IPS DF 6.9 (cell line): ENCODE measurements around the gene NSMCE1.

Experiments used
- DNase-seq: peaks from one replicate; pipeline ENCODE4 v3.0.0-alpha.2; 2013; ENCODE audit warnings: low read depth, low spot score
- H3K27ac ChIP-seq: one replicate; pipeline ENCODE4 v1.5.1; 2013; ENCODE audit warnings: low read length, control low read depth
- H3K27me3 ChIP-seq: 2 replicates; pipeline ENCODE4 v1.6.1; 2013; ENCODE audit warnings: mild to moderate bottlenecking, low read length; ENCODE audit not compliant: control insufficient read depth, insufficient read depth
- H3K36me3 ChIP-seq: 2 replicates; pipeline ENCODE4 v1.6.1; 2013; ENCODE audit warnings: low read length; ENCODE audit not compliant: control insufficient read depth, insufficient read depth
- H3K4me1 ChIP-seq: 2 replicates; pipeline ENCODE4 v1.6.1; 2013; ENCODE audit warnings: low read length; ENCODE audit not compliant: control insufficient read depth, insufficient read depth
- H3K4me3 ChIP-seq: 2 replicates; pipeline ENCODE4 v1.5.1; 2013; ENCODE audit warnings: mild to moderate bottlenecking, low read length
- H3K9me3 ChIP-seq: 2 replicates; pipeline ENCODE4 v1.6.1; 2013; ENCODE audit warnings: low read length, inconsistent platforms; ENCODE audit not compliant: control insufficient read depth, insufficient read depth
- WGBS: extraction: QIAGEN DNeasy Blood & Tissue Kit; methylation state at CpG from one replicate; pipeline ENCODE4 v1.1.7; 2013; ENCODE audit warnings: mixed read lengths, missing lambda C conversion rate; ENCODE audit not compliant: insufficient read length, insufficient coverage; 5-methylcytosine and 5-hydroxymethylcytosine counted together

The NSMCE1 gene

GRCh38 chr16:27268376-27269299, at the start of gene NSMCE1:
Gene NSMCE1 (minus strand): TSS chr16:27268772. CDS start chr16:27257570, 11,202 bp downstream.
- Histone ChIP-seq H3K27me3 (no peaks in the 10 kb centered on the region), H3K36me3 (no peaks in the 10 kb centered on the region), H3K4me3 (peak within 1 kb of the TSS; percentile 51; the same call in 1 of the 2 replicates), H3K27ac (no peak within 1 kb of the TSS), H3K9me3 (no peaks in the 10 kb centered on the region), H3K4me1 (no peaks in the 10 kb centered on the region)
- DNase-seq = peak; percentile 70
- WGBS = no CpG with 5 or more reads among the region's 58 CpGs

GRCh38 chr16:27317738-27318391, 49.3 kb upstream of the NSMCE1 start:
- Histone ChIP-seq H3K4me1 (peaks cover 10% of the 10 kb centered on the region; the same call in 1 of the 2 replicates), H3K4me3 (no peak overlapping the region), H3K9me3 (no peaks in the 10 kb centered on the region), H3K36me3 (no peaks in the 10 kb centered on the region), H3K27me3 (no peaks in the 10 kb centered on the region), H3K27ac (no peak overlapping the region)
- no peak for DNase-seq
- WGBS = no CpG with 5 or more reads among the region's 10 CpGs

GRCh38 chr16:27317320-27317719, 48.7 kb upstream of the NSMCE1 start:
- H3K4me1 ChIP-seq = peaks cover 10% of the 10 kb centered on the region; the same call in 1 of the 2 replicates
- WGBS = no CpG with 5 or more reads among the region's 7 CpGs
- H3K9me3 ChIP-seq = no peaks in the 10 kb centered on the region
- no peak overlapping the region for H3K27ac ChIP-seq
- no peak for DNase-seq
- H3K27me3 ChIP-seq = no peaks in the 10 kb centered on the region
- no peaks in the 10 kb centered on the region for H3K36me3 ChIP-seq
- no peak overlapping the region for H3K4me3 ChIP-seq

GRCh38 chr16:27316038-27316680, 47.6 kb upstream of the NSMCE1 start:
- Histone ChIP-seq H3K4me3 (no peak overlapping the region), H3K4me1 (peaks cover 10% of the 10 kb centered on the region; the same call in 1 of the 2 replicates), H3K36me3 (no peaks in the 10 kb centered on the region), H3K27ac (no peak overlapping the region), H3K9me3 (no peaks in the 10 kb centered on the region), H3K27me3 (no peaks in the 10 kb centered on the region)
- DNase-seq = no peak
- no CpG with 5 or more reads among the region's 8 CpGs for WGBS

- no peaks in the 10 kb centered on the region for H3K36me3 ChIP-seq
- no peaks in the 10 kb centered on the region for H3K27me3 ChIP-seq
- no CpG with 5 or more reads among the region's 9 CpGs for WGBS
- no peak for DNase-seq
- H3K27ac ChIP-seq = no peak overlapping the region
- H3K9me3 ChIP-seq = no peaks in the 10 kb centered on the region
- H3K4me3 ChIP-seq = no peak overlapping the region
- H3K4me1 ChIP-seq = peaks cover 10% of the 10 kb centered on the region; the same call in 1 of the 2 replicates
These were observed 46.9 kb upstream of the NSMCE1 start for GRCh38 chr16:27315333-27316037.

GRCh38 chr16:27314986-27315332, 46.4 kb upstream of the NSMCE1 start:
- H3K4me3 ChIP-seq = no peak overlapping the region
- H3K9me3 ChIP-seq = no peaks in the 10 kb centered on the region
- WGBS = no CpG with 5 or more reads among the region's 2 CpGs
- peaks cover 10% of the 10 kb centered on the region; the same call in 1 of the 2 replicates for H3K4me1 ChIP-seq
- H3K36me3 ChIP-seq = no peaks in the 10 kb centered on the region
- no peak overlapping the region for H3K27ac ChIP-seq
- no peaks in the 10 kb centered on the region for H3K27me3 ChIP-seq
- no peak for DNase-seq

- H3K36me3 ChIP-seq = no peaks in the 10 kb centered on the region
- no peaks in the 10 kb centered on the region for H3K27me3 ChIP-seq
- WGBS = no CpG with 5 or more reads among the region's 39 CpGs
- DNase-seq = no peak
- no peak overlapping the region for H3K27ac ChIP-seq
- peaks cover 10% of the 10 kb centered on the region; the same call in 1 of the 2 replicates for H3K4me1 ChIP-seq
- H3K4me3 ChIP-seq = peak overlapping the region; percentile 96
- no peaks in the 10 kb centered on the region for H3K9me3 ChIP-seq
These were observed 45.7 kb upstream of the NSMCE1 start for GRCh38 chr16:27314161-27314723.

GRCh38 chr16:27313422-27314160, 45.0 kb upstream of the NSMCE1 start, which contains the start of gene IL4R:
Gene IL4R (plus strand): TSS chr16:27313974. CDS start chr16:27340204, 26,230 bp downstream.
- no peak within 1 kb of the TSS for H3K27ac ChIP-seq
- WGBS = no CpG with 5 or more reads among the region's 85 CpGs
- no peaks in the 10 kb centered on the region for H3K27me3 ChIP-seq
- no peaks in the 10 kb centered on the region for H3K9me3 ChIP-seq
- H3K4me1 ChIP-seq = peaks cover 9% of the 10 kb centered on the region; the same call in 1 of the 2 replicates
- no peaks in the 10 kb centered on the region for H3K36me3 ChIP-seq
- no peak for DNase-seq
- peak within 1 kb of the TSS; percentile 96 for H3K4me3 ChIP-seq
